Measurements from ENCODE around the gene NUCB1.
A peak's percentile ranks its signal among the peaks of the same experiment; 100 is the strongest.

The NUCB1 gene

DNA sequence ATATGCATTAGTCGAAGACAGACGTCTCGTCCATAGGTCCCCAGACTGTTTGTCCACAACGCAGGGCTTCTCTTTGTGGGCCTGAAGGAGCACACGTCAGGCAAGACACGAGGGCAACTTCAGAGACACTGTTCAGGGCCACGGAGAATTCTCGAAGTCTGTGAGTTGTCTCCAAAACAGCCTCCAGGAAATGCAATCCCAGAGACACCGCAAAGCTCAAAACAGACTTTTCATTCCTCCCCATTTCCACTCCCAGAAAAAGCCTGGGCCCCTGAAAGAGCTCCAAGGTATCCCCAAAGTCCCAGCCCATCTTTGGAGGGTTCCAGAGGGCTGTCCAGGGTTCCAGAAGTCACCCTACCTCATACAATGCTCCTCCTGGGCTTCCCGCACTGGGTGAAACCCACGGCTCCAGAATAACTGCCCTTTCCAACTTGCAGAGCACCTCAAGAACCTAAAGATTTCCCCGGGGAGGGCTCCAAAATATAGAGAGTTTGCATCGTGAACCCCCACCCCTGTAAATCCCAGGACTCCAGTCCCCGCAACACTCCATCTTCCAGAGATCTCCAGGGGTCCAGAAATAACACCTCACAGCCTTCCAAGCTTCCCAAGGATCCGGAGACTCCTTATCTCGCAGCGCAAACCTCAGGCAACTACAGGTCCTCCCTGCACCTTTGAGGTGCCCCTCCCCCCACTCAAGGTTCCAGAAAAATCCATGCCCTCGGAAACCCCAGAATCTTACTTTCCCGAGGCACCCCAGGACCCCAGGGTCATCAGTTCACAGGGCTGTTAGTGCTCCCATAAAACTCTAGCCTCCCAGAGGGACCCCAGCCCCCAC lies 64.3 kb downstream of the NUCB1 start:
- no peak for DNase-seq

GRCh38 chr19:48965040-48965805 lies 65.1 kb downstream of the NUCB1 start, which contains the start of gene FTL:
FTL (plus strand) TSS chr19:48965309; CDS start chr19:48965508, 199 bp downstream.
- peak; percentile 89 for DNase-seq

- peak; percentile 90 for DNase-seq
These were observed 65.9 kb downstream of the NUCB1 start for GRCh38 chr19:48965806-48966540.

DNA sequence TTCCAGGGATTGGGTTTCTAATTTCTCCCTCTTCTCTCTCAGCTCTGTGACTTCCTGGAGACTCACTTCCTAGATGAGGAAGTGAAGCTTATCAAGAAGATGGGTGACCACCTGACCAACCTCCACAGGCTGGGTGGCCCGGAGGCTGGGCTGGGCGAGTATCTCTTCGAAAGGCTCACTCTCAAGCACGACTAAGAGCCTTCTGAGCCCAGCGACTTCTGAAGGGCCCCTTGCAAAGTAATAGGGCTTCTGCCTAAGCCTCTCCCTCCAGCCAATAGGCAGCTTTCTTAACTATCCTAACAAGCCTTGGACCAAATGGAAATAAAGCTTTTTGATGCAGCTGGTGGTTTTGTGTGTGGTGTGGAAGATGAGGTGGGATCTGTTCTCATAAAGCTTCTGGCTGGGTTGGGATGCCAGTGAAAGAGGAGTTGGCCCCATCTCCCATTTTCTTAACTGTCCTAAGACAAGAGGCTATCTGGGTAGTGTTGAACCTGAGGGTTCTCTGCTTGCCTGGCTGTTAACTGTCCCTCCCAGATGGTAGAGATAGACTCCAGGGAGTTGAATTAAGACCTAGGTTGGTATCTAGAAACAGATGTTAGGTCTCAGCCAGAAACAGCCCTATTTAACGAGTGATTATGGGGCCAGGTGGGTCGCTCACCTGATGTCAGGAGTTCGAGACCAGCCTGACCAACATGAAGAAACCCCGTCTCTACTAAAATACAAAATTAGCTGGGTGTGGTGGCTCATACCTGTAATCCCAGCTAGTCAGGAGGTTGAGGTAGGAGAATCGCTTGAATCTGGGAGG lies 66.6 kb downstream of the NUCB1 start:
- DNase-seq = no peak

GRCh38 chr19:48967346-48968178 lies 67.5 kb downstream of the NUCB1 start:
- no peak for DNase-seq

DNA sequence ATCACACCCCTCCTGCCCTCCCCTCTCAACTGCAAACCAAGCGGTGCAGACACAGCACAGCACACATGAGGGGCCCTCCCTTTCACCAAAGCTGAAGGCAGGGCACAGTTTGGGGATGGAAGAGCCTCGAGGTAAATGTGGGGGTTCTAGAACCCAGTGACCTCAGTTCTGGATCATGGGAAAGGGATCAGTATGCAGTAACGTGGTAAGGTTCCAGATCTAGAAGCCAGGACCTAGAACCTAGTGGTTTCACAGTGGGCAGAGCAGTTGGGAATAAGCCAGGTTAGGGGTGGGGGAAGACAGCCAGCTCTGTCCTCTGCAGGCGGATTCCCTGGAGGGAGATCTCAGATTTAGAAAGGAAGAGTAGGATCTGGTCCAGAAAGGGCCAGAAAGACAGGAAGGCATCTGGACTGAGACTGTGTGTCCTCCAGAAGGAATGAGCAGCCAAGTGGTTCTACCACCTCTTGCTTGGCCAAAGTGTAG lies 68.1 kb downstream of the NUCB1 start:
- no peak for DNase-seq

GRCh38 chr19:48968813-48969218 lies 68.7 kb downstream of the NUCB1 start:
- no peak for DNase-seq

DNA sequence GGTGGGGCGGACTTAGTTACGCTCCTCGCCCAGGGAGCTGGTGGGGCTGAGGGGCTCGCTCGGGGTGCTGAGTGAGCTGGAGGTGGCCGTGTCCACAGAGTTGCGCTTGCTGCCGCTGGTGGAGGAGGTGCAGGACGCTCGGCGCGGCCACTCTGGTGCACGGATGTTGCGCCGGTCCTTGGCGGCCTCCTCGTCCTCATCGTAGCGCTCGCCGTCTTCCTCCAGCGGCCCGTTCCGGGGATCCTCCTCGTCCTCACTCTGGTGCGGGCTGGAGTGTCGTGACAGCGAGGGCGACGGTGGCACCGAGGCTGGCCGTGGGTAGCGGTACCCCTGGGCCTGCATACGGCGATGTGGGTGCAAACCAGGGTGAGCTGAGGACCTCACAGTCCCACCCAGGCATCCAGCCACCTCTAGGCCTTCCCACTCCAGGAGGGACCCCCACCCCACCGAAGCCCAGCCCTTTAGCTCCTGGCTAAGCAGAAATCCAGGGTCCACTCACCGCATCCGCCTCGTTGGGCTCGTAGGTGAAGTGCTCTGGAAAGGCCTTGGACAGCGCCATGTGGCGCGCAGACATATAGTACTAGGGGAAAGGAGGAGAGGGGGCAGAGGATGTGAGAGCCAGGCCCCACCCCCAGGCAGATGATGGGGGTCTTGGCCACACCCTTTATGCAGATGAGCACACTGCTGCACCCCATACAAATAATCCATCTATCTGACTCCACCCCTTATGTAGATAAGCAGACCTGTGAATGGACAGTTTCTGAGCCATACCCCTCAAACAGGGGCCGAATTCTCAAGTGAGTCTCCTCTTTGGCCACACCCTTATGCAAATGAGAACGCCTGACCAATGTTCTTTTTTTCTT lies 69.4 kb downstream of the NUCB1 start:
- no peak for DNase-seq

DNA sequence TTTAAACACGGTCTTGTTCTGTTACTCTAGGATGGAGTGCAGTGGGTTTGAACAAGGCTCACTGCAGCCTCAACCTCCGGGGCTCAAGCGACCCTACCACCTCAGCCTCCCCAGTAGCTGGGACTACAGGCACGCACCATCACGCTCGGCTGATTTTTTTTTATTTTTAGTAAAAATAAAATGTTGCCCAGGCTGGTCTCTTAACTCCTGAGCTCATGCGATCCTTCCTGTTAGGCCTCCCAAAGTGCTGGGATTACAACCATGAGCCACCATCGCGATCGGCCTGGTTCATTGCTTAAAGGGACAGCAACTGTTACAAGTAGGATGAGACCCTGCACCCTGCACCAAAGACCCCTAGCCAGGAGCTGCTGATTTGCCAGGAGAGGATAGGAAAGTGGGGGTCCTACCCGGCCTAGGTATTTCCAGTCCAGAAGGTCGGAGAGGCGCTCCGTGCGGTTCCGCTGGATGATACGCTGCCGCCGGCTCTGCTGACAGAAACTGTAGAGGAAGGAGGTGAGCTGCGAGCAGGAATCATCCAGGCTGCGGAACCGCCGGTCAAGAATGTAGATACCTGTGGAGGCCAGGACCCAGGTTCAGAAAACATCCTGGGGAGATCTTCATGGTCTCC lies 70.1 kb downstream of the NUCB1 start:
- DNase-seq = no peak

DNA sequence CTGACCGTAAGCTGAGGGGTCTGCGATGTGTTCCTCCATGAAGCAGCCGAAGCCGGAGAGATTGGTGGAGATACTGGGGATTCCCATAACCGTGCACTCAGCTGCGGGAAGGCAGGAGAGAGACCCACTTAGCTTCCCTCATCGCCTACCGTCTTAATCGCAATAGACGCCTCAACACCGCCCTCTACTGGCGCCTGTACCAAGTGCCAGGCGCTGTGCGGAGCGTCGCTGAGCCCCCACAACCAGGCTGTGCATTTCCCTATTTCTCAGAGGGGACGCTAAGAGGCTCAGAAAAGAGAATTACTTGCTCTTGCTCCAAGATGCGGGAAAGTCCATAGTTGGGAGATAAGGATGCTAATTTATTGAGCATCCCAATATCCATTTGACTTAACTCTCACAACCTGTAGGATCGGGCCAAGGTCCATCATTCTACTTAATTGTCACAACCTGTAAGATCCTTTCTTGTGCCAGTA lies 70.8 kb downstream of the NUCB1 start:
- peak; percentile 76 for DNase-seq

All from stimulated activated naive CD4-positive, alpha-beta T cell treated with Interleukin-2 at 50 U/mL for 16 hours (primary cell).